ENCODE results near the gene ROR1. TPM values are rescaled to one million over a fixed set of nuclear protein-coding genes. Genes with fewer than 3 reads are reported as not detected.

The ROR1 gene
- total and polyA plus RNA-seq, 10 of the 15 experiments (the other 5 are each of a cell fraction or from before 2014, with no cell fraction given): 0.02 to 0.08 (median 0.05) TPM; not detected in 6

- no peaks in the 10 kb centered on the region for H4K20me1 ChIP-seq (ENCODE audit: control insufficient read depth, insufficient read depth)
- no peak overlapping the region for H2AFZ ChIP-seq (ENCODE audit: control insufficient read depth, low read depth, low read length)
- H3K27me3 ChIP-seq (replicated peaks in 1 of 2; ENCODE audit: control insufficient read depth in 2 of 2, insufficient read depth in 2 of 2, low read length in 1 of 2): no peaks in the 10 kb centered on the region
- no peak overlapping the region for H3K4me3 ChIP-seq
- FAIRE-seq (no peak), DNase-seq (ENCODE audit: low read depth, low spot score) (no peak), ATAC-seq (no peak)
- H3K4me1 ChIP-seq (ENCODE audit: control insufficient read depth, insufficient read depth, low read length): no peaks in the 10 kb centered on the region
- no TSS peak for BruUV-seq (replicated peaks)
- ChIA-PET POLR2A (no interaction called here), CTCF (interaction anchor here (1.9 to 3.3 kb wide), 2 partner anchors 24 to 80 kb away, joined by 5 to 9 read pairs; no protein-coding TSS in a partner anchor), SMC1A (ENCODE audit: uncharacterized antibody, unreplicated experiment) (interaction anchor here (1.1 to 3.0 kb wide), 3 partner anchors 25 to 82 kb away, joined by 4 to 9 read pairs (median 5); no protein-coding TSS in a partner anchor), RAD21 (ENCODE audit: unreplicated experiment) (no interaction called here)
- TF ChIP-seq TCF3 (IDR thresholded peaks at IDR 0.05; ENCODE audit: borderline replicate concordance, insufficient read depth, low read depth, low read length) (no peak), LARP7 (IDR thresholded peaks at IDR 0.05) (no peak), FOS (IDR thresholded peaks at IDR 0.05; ENCODE audit: borderline replicate concordance, extremely low read depth, insufficient read length) (no peak), POLR2AphosphoS2 (IDR thresholded peaks at IDR 0.05; ENCODE audit: low read depth, low read length) (no peak), ZNF274 (IDR thresholded peaks at IDR 0.05; ENCODE audit: insufficient read depth, insufficient read length) (no peak), BHLHE40 (IDR thresholded peaks at IDR 0.05; ENCODE audit: borderline replicate concordance in 1 of 2, low read depth in 2 of 2, low read length in 1 of 2) (no peak), POU2F2 (IDR thresholded peaks at IDR 0.05; ENCODE audit: borderline replicate concordance, low read depth, low read length) (no peak), TBL1XR1 (IDR thresholded peaks at IDR 0.05; ENCODE audit: low read depth, low read length) (no peak), RELA (IDR thresholded peaks at IDR 0.05; ENCODE audit: borderline replicate concordance, partially characterized antibody) (no peak), E2F8 (IDR thresholded peaks at IDR 0.05; ENCODE audit: low read depth, partially characterized antibody) (no peak), BCL11A (IDR thresholded peaks at IDR 0.05; ENCODE audit: low read depth, low read length) (no peak), PAX8 (IDR thresholded peaks at IDR 0.05) (no peak), SPI1 (IDR thresholded peaks at IDR 0.05; ENCODE audit: borderline replicate concordance, insufficient read depth, low read depth, low read length) (no peak), HDAC2 (IDR thresholded peaks at IDR 0.05) (no peak), IRF3 (IDR thresholded peaks at IDR 0.05) (no peak)
- in situ Hi-C loops (cut with MboI): no loop called here
- no peak overlapping the region for H3K9ac ChIP-seq (ENCODE audit: control insufficient read depth, insufficient read depth, low read length)
- H3K27ac ChIP-seq (ENCODE audit: control insufficient read depth, insufficient read depth): no peak overlapping the region
- H3K9me3 ChIP-seq (replicated peaks; ENCODE audit: control insufficient read depth, insufficient read depth, low read length): no peaks in the 10 kb centered on the region
- intact Hi-C loops (cut with micrococcal nuclease; ENCODE audit: unreplicated experiment): no loop called here
- H3K4me2 ChIP-seq (ENCODE audit: control insufficient read depth, insufficient read depth): no peak overlapping the region
- WGBS (ENCODE audit: insufficient coverage, insufficient replicate concordance, low lambda C conversion rate, missing lambda C conversion rate): 63% methylated on average over 6 of the region's 6 CpGs
- no peaks in the 10 kb centered on the region for H3K79me2 ChIP-seq (ENCODE audit: control insufficient read depth, insufficient read depth, low read length)
- no peaks in the 10 kb centered on the region for H3K36me3 ChIP-seq (ENCODE audit: control insufficient read depth in 2 of 2, insufficient read depth in 2 of 2, low read length in 1 of 2)
Measured at GRCh38 chr1:64162151-64162550, 388.3 kb downstream of the ROR1 start.
